ENCODE results near the gene SPDYE4.

GRCh38 chr17:8755590-8756255, 2.6 kb downstream of the SPDYE4 start:
- TF ChIP-seq, protein P1, sequence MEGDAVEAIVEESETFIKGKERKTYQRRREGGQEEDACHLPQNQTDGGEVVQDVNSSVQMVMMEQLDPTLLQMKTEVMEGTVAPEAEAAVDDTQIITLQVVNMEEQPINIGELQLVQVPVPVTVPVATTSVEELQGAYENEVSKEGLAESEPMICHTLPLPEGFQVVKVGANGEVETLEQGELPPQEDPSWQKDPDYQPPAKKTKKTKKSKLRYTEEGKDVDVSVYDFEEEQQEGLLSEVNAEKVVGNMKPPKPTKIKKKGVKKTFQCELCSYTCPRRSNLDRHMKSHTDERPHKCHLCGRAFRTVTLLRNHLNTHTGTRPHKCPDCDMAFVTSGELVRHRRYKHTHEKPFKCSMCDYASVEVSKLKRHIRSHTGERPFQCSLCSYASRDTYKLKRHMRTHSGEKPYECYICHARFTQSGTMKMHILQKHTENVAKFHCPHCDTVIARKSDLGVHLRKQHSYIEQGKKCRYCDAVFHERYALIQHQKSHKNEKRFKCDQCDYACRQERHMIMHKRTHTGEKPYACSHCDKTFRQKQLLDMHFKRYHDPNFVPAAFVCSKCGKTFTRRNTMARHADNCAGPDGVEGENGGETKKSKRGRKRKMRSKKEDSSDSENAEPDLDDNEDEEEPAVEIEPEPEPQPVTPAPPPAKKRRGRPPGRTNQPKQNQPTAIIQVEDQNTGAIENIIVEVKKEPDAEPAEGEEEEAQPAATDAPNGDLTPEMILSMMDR (IDR thresholded peaks at IDR 0.05; ENCODE audit: low read depth, low read length): no peak
- TF ChIP-seq POLR2A (IDR thresholded peaks at IDR 0.05; ENCODE audit: extremely low read depth, insufficient read length) (no peak), MYC (IDR thresholded peaks at IDR 0.05; ENCODE audit: low read depth, low read length) (no peak)
